Keratinocyte (primary cell): Measurements from ENCODE around the gene ZNF511. TPM values are rescaled to one million over a fixed set of nuclear protein-coding genes. Genes with fewer than 3 reads are reported as not detected.

Source experiments
- DNase-seq: peaks from one replicate; pipeline ENCODE4 v3.0.0-alpha.2; 2011; ENCODE audit warnings: low read depth, missing footprints, low spot score
- FAIRE-seq: peaks from 2 replicates; lab custom pipeline; 2011; peaks lifted over from hg19 to GRCh38; lab: Jason Lieb, UNC
- H2AFZ ChIP-seq: 2 replicates; pipeline ENCODE4 v1.6.0; 2012; ENCODE audit warnings: low read length, control low read depth, inconsistent platforms; ENCODE audit not compliant: control insufficient read depth
- H3K27ac ChIP-seq: 2 replicates; pipeline ENCODE4 v1.5.1; 2011; ENCODE audit warnings: low read length; ENCODE audit not compliant: control insufficient read depth, insufficient read depth
- H3K27me3 ChIP-seq: 3 replicates; pipeline ENCODE4 v1.6.0; 2011; ENCODE audit warnings: low read length; ENCODE audit not compliant: control insufficient read depth, insufficient read depth; ENCODE audit errors: extremely low read depth
- H3K36me3 ChIP-seq, 2 experiments: 2 replicates in 1 of 2; 3 replicates in 1 of 2; pipeline ENCODE4 v1.5.1; 2011; ENCODE audit warnings: low read length in 2 of 2, mild to moderate bottlenecking in 1 of 2; ENCODE audit not compliant: control insufficient read depth in 2 of 2, insufficient read depth in 2 of 2; ENCODE audit errors: extremely low read depth in 1 of 2
- H3K4me1 ChIP-seq: 3 replicates; pipeline ENCODE4 v1.5.1; 2011; ENCODE audit warnings: low read length; ENCODE audit not compliant: control insufficient read depth, insufficient read depth; ENCODE audit errors: extremely low read depth
- H3K4me2 ChIP-seq: 3 replicates; pipeline ENCODE4 v1.6.0; 2011; ENCODE audit warnings: low read depth, low read length; ENCODE audit not compliant: control insufficient read depth, insufficient read depth; ENCODE audit errors: extremely low read depth
- H3K4me3 ChIP-seq, 3 experiments: fragments of 200-600 bp in 1 of 3; sonication (generic) in 1 of 3; 2 replicates in 2 of 3; 3 replicates in 1 of 3; pipeline ENCODE4 v1.5.1; 2011 to 2016; ENCODE audit warnings: low read length in 3 of 3, mild to moderate bottlenecking in 3 of 3, control low read depth in 2 of 3, inconsistent platforms in 1 of 3, low read depth in 1 of 3, mixed read lengths in 1 of 3, mixed run types in 1 of 3, moderate library complexity in 1 of 3; ENCODE audit not compliant: control insufficient read depth in 2 of 3, insufficient read depth in 2 of 3; ENCODE audit errors: extremely low read depth in 1 of 3
- H3K79me2 ChIP-seq: 2 replicates; pipeline ENCODE4 v1.6.0; 2012; ENCODE audit warnings: low read length; ENCODE audit not compliant: control insufficient read depth, insufficient read depth
- H3K9ac ChIP-seq: 3 replicates; pipeline ENCODE4 v1.6.0; 2011; ENCODE audit warnings: low read length; ENCODE audit not compliant: control insufficient read depth, insufficient read depth; ENCODE audit errors: extremely low read depth
- H3K9me1 ChIP-seq: 3 replicates; pipeline ENCODE4 v1.6.0; 2011; ENCODE audit warnings: low read length; ENCODE audit not compliant: control insufficient read depth, insufficient read depth; ENCODE audit errors: extremely low read depth
- H3K9me3 ChIP-seq: 2 replicates; pipeline ENCODE4 v1.5.1; 2012; ENCODE audit warnings: low read depth, low read length; ENCODE audit not compliant: control insufficient read depth
- H4K20me1 ChIP-seq: 3 replicates; pipeline ENCODE4 v1.6.0; 2011; ENCODE audit warnings: low read length; ENCODE audit not compliant: control insufficient read depth, insufficient read depth; ENCODE audit errors: extremely low read depth
- EZH2 ChIP-seq: IDR thresholded peaks from one replicate; pipeline ENCODE4 v1.6.1; 2012; ENCODE audit warnings: inconsistent platforms, mild to moderate bottlenecking, low read length, moderate library complexity
- dilution Hi-C: fragments of 300-500 bp; cut with MboI; formaldehyde crosslinking; loops from one replicate; pipeline ENCODE4 v1.7.0; 2020; ENCODE audit warnings: low sequenced_read_pairs; ENCODE audit not compliant: extremely low pct_ligation_motif_present
- polyA plus RNA-seq, 5 experiments: library from polyadenylated mRNA; depleted of rRNA in 3 of 5; stranded (reverse) in 3 of 5; stranded (forward) in 1 of 5; unstranded in 1 of 5; fragments of >200 nt; gene quantifications; 1 replicate in 1 of 5; 2 replicates in 3 of 5; 3 replicates in 1 of 5; pipeline versions ENCODE4 v1.2.1 to v1.2.3, GENCODE V29; 2011 to 2012; ENCODE audit warnings: missing spikeins in 2 of 5, low read depth in 1 of 5, low replicate concordance in 1 of 5
- TF ChIP-seq, protein P1 (sequence below), 3 experiments: IDR thresholded peaks in 1 of 3; conservative IDR thresholded peaks in 1 of 3; optimal IDR thresholded peaks in 1 of 3; 2 replicates in 2 of 3; 3 replicates in 1 of 3; pipeline versions ENCODE3 to v1.5.1; 2011; ENCODE audit warnings: low read length in 3 of 3, mild to moderate bottlenecking in 3 of 3, moderate library complexity in 2 of 3, control low read depth in 1 of 3, inconsistent platforms in 1 of 3; ENCODE audit not compliant: insufficient read depth in 2 of 3; ENCODE audit errors: extremely low read depth in 1 of 3

Gene ZNF511
- polyA plus RNA-seq, 1 donor (not counting 4 experiments of a cell fraction or from before 2014, with no cell fraction given), result 20.2 TPM

DNA sequence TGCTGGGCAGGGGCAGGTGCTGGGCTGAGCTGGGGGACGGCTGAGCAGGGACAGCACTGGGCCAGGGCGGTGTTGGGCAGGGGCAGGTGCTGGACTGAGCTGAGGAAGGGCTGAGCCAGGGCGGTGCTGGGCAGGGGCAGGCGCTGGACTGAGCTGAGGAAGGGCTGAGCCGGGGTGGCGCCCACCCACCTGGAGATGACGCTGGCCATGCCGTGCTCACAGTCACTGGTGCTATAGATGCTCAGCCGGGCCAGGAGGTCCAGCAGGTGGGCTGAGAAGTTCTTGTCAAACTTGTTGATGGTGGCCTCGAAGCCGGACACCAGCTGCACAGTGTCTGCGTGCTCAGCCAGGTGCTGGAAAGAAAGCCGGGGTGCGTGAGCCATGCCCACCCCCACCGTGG lies 27.6 kb upstream of the ZNF511 start:
- no peak overlapping the region for H3K27ac ChIP-seq
- no peak overlapping the region for H3K9ac ChIP-seq
- H3K4me3 ChIP-seq, result no peak overlapping the region
- no peaks in the 10 kb centered on the region for H3K9me1 ChIP-seq
- peaks cover 27% of the 10 kb centered on the region for H3K4me1 ChIP-seq
- no peaks in the 10 kb centered on the region for H3K27me3 ChIP-seq
- DNase-seq (no peak), FAIRE-seq (no peak)
- H3K9me3 ChIP-seq, result no peaks in the 10 kb centered on the region
- H2AFZ ChIP-seq, result no peak overlapping the region
- H3K79me2 ChIP-seq, result peaks cover 6% of the 10 kb centered on the region
- peaks cover 20 to 31% of the 10 kb centered on the region in 2 experiments for H3K36me3 ChIP-seq
- dilution Hi-C loops, result no loop called here
- TF ChIP-seq, protein P1, sequence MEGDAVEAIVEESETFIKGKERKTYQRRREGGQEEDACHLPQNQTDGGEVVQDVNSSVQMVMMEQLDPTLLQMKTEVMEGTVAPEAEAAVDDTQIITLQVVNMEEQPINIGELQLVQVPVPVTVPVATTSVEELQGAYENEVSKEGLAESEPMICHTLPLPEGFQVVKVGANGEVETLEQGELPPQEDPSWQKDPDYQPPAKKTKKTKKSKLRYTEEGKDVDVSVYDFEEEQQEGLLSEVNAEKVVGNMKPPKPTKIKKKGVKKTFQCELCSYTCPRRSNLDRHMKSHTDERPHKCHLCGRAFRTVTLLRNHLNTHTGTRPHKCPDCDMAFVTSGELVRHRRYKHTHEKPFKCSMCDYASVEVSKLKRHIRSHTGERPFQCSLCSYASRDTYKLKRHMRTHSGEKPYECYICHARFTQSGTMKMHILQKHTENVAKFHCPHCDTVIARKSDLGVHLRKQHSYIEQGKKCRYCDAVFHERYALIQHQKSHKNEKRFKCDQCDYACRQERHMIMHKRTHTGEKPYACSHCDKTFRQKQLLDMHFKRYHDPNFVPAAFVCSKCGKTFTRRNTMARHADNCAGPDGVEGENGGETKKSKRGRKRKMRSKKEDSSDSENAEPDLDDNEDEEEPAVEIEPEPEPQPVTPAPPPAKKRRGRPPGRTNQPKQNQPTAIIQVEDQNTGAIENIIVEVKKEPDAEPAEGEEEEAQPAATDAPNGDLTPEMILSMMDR (optimal IDR thresholded peaks at IDR 0.05 in 1 of 3, IDR thresholded peaks at IDR 0.05 in 1 of 3, conservative IDR thresholded peaks at IDR 0.05 in 1 of 3; ENCODE audit: extremely low read depth in 1 of 3, insufficient read depth in 2 of 3, low read length in 3 of 3), result no peak
- TF ChIP-seq EZH2, result no peak
- H3K4me2 ChIP-seq, result no peak overlapping the region
- no peaks in the 10 kb centered on the region for H4K20me1 ChIP-seq

DNA sequence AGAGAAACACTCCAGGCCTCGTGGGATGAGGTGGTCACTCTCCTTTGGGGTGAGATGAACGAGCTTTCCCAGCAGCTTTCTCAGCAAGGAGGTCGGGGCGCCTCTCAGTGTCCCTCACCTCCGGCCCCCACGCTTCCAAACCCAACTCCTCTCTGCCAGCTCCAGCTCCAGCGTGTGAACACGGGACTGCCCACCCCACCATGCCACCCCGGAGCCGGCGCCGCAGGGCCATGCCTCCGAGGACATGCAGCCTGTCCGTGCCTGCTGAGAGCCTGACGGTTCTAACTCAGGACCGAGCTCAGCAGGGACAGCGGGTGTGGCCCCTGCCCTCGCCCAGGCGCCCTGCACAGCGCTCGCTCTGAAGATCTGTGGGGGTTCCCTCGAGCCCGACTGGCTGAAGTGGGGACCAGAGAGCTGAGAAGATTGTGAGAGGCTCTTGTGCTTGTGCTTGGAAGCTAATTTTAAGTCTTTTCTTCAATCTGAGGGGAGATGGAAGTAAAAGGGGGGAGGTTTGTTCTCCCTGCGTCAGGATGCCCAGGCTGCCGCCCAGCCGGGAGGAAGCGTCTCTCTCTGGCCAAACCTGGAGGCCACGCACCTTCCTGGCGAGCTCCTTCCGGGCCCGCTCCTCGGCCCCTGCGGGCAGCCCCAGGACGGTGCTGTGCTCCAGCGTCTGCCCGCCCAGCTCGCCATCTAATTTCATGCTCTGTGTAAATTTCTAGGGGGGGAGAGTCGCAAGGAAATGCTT lies 26.9 kb upstream of the ZNF511 start:
- Histone ChIP-seq H3K27ac (no peak overlapping the region), H3K27me3 (no peaks in the 10 kb centered on the region), H3K9me3 (no peaks in the 10 kb centered on the region), H3K79me2 (no peaks in the 10 kb centered on the region), H3K4me2 (no peak overlapping the region), H3K4me3 (no peak overlapping the region), H3K9me1 (no peaks in the 10 kb centered on the region), H3K36me3 (peaks cover 24 to 31% of the 10 kb centered on the region in 2 experiments), H3K9ac (no peak overlapping the region), H4K20me1 (no peaks in the 10 kb centered on the region), H3K4me1 (peaks cover 27% of the 10 kb centered on the region), H2AFZ (no peak overlapping the region)
- dilution Hi-C loops, result no loop called here
- TF ChIP-seq, protein P1 (optimal IDR thresholded peaks at IDR 0.05 in 1 of 3, IDR thresholded peaks at IDR 0.05 in 1 of 3, conservative IDR thresholded peaks at IDR 0.05 in 1 of 3; ENCODE audit: extremely low read depth in 1 of 3, insufficient read depth in 2 of 3, low read length in 3 of 3), result no peak
- no peak for TF ChIP-seq EZH2
- FAIRE-seq (no peak), DNase-seq (no peak)
